Body of pancreas (tissue), 4 donors: ENCODE measurements around the gene CXCL5. TPM values are rescaled to one million over a fixed set of nuclear protein-coding genes. Genes with fewer than 3 reads are reported as not detected.
A peak's percentile ranks its signal among the peaks of the same experiment; 100 is the strongest.

Experiments
- ATAC-seq: fragments of 150-250 bp; one replicate; pipeline ENCODE4 v1.9.1; 2016
- DNase-seq, 4 donors: peaks; one replicate each; pipeline ENCODE4 v3.0.0-alpha.2; 2019
- H3K27ac ChIP-seq, 4 donors: fragments of 200-600 bp; sonication (generic); 1 replicate in 3 of 4; 2 replicates in 1 of 4; pipeline versions ENCODE4 v1.5.1 to v1.6.1; 2016 to 2019; ENCODE audit warnings: mild to moderate bottlenecking in 1 of 4, mixed read lengths in 1 of 4, moderate library complexity in 1 of 4
- H3K27me3 ChIP-seq, 2 donors: fragments of 200-600 bp; sonication (generic); one replicate each; pipeline ENCODE4 v1.6.0; 2016; ENCODE audit warnings: mild to moderate bottlenecking in 1 of 2
- H3K36me3 ChIP-seq, 2 donors: fragments of 200-600 bp; sonication (generic); replicated peaks in 1 of 2; 2 replicates each; pipeline ENCODE4 v1.5.1; 2016; ENCODE audit warnings: low read depth in 2 of 2; ENCODE audit not compliant: insufficient read depth in 1 of 2
- H3K4me1 ChIP-seq: fragments of 200-600 bp; sonication (generic); one replicate; pipeline ENCODE4 v1.6.0; 2016
- H3K4me3 ChIP-seq, 2 donors: fragments of 200-600 bp; sonication (generic); 1 replicate in 1 of 2; 2 replicates in 1 of 2; pipeline ENCODE4 v1.5.1; 2016 to 2019
- H3K9me3 ChIP-seq, 3 donors: fragments of 200-600 bp; sonication (generic); 1 replicate in 2 of 3; 2 replicates in 1 of 3; pipeline ENCODE4 v1.5.1; 2016
- POLR2A ChIP-seq, 3 donors: fragments of 450-650 bp; IDR thresholded peaks; one replicate each; pipeline ENCODE4 v1.6.1; 2016; ENCODE audit warnings: antibody characterized with exemption in 3 of 3, mild to moderate bottlenecking in 2 of 3
- WGBS, 2 donors: methylation state at CpG; one replicate each; pipeline ENCODE4 v1.1.5; 2017; 5-methylcytosine and 5-hydroxymethylcytosine counted together
- intact Hi-C: fragments of 100-400 bp; cut with DNase I; formaldehyde crosslinking; loops from one replicate; pipeline ENCODE4 v1.15.1; 2023
- total RNA-seq, 2 donors: library from RNA; depleted of rRNA; stranded (reverse); fragments of >200 nt; gene quantifications; one replicate each; pipeline ENCODE4 v1.1.0, GENCODE V29; 2016
- TF ChIP-seq, protein P1 (sequence below), 7 experiments: fragments of 450-650 bp in 4 of 7; fragments of 200-600 bp in 3 of 7; sonication (generic) in 3 of 7; IDR thresholded peaks; one replicate each; pipeline ENCODE4 v1.5.1; 2016 to 2019; ENCODE audit warnings: antibody characterized with exemption in 7 of 7

CXCL5 gene
- not detected for total RNA-seq

DNA sequence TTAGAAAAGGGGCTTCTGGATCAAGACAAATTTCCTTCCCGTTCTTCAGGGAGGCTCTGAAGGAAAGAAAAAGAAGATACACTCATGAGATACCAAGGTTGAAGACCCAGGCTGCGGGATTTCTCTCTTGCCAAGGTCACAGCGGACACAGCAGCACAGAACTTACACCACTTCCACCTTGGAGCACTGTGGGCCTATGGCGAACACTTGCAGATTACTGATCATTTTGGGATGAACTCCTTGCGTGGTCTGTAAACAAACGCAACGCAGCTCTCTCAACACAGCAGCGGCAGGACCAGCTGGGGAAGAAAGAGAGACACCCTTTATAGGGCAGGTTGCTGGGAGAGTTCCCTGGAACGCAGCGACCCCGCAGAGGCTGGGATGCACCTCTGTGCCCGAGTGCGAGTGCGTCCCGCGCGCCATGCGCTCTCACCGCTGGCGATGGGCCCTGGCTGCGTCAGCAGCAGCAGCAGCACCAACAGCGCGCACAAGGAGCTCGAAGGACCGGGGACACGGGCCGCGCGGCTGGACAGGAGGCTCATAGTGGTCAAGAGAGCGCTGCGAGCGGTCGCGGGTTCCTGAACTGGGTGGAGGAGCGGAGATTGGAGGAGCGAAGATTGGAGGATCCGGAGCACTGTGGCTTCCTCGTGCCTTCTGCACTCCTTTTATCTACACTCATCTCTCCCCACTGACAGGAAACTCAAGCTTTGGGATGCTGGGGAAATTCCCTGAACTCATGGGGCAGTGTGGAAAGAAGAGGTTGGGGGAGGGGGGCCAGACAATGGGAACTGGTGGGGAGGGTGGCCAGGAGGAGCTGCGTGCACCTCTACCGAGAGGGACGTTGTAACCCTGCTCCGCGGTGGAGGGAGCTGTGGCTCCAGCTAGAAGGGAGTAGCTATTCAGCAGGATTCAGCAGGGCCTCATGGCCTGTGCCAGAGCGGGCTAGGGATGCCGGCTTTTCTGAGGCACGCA is at the start of gene CXCL5:
TSS of gene CXCL5 (minus strand) at position 638 of the 972 bp plus-strand sequence. CDS start at position 542, 96 bp downstream.
- H3K27me3 ChIP-seq: no peaks in the 10 kb centered on the region
- H3K4me1 ChIP-seq: peaks cover 9% of the 10 kb centered on the region
- peak; percentile 64 for ATAC-seq
- H3K36me3 ChIP-seq: no peaks in the 10 kb centered on the region
- no peak within 1 kb of the TSS for H3K27ac ChIP-seq
- 14 to 15% methylated on average over 40 to 46 of the region's 46 CpGs for WGBS, 2 donors
- H3K4me3 ChIP-seq: no peak within 1 kb of the TSS
- no peaks in the 10 kb centered on the region for H3K9me3 ChIP-seq
- DNase-seq: peak; percentile 20 to 37 (median 30)
- no peak for TF ChIP-seq POLR2A (IDR thresholded peaks at IDR 0.05)
- TF ChIP-seq, protein P1, sequence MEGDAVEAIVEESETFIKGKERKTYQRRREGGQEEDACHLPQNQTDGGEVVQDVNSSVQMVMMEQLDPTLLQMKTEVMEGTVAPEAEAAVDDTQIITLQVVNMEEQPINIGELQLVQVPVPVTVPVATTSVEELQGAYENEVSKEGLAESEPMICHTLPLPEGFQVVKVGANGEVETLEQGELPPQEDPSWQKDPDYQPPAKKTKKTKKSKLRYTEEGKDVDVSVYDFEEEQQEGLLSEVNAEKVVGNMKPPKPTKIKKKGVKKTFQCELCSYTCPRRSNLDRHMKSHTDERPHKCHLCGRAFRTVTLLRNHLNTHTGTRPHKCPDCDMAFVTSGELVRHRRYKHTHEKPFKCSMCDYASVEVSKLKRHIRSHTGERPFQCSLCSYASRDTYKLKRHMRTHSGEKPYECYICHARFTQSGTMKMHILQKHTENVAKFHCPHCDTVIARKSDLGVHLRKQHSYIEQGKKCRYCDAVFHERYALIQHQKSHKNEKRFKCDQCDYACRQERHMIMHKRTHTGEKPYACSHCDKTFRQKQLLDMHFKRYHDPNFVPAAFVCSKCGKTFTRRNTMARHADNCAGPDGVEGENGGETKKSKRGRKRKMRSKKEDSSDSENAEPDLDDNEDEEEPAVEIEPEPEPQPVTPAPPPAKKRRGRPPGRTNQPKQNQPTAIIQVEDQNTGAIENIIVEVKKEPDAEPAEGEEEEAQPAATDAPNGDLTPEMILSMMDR (IDR thresholded peaks at IDR 0.05): no peak
- intact Hi-C loops: no loop called here

DNA sequence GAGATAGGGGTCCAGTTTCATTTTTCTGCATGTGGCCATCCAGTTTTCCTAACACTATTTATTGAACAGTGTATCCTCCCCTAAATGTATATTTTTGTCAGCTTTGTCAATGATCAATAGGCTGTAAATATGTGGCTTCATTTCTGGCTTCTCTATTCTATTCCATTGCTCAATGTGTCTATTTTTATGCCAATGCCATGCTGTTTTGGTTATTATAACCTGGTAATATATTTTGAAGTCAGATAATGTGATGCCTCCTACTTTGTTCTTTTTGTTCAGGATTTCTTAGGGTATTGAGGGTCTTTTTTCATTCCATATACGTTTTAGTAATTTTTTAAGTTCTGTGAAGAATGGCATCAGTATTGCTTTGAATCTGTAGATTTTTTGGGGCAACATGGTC is 48.7 kb upstream of the CXCL5 start:
- no peak overlapping the region for H3K27ac ChIP-seq
- intact Hi-C loops: no loop called here
- H3K27me3 ChIP-seq: no peaks in the 10 kb centered on the region
- TF ChIP-seq, protein P1 (IDR thresholded peaks at IDR 0.05): no peak
- TF ChIP-seq POLR2A (IDR thresholded peaks at IDR 0.05): no peak
- ATAC-seq (no peak), DNase-seq (no peak)
- peaks cover 0 to 6% (median 0%) of the 10 kb centered on the region in 3 donors for H3K9me3 ChIP-seq
- H3K4me3 ChIP-seq: no peak overlapping the region
- WGBS, 2 donors: 34 to 44% methylated on average over 1 of the region's 1 CpG
- no peaks in the 10 kb centered on the region for H3K4me1 ChIP-seq
- no peaks in the 10 kb centered on the region for H3K36me3 ChIP-seq

DNA sequence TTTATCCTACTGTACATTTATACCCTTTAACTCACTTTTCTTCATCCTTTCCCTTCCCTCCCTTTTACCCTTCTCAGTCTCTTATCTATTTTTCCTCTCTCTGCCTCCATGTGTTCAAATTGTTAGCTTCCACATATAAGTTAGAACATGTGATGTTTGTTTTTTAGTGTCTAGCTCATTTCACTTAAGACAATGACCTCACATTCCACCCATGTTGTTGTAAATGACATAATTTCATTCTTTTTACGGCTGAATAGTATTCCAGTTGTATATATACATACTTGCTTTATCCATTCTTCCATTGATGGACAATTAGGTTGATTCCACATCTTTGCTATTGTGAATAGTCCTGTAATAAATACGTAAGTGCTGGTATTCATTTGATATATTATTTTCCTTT is 47.3 kb upstream of the CXCL5 start:
- H3K9me3 ChIP-seq: peaks cover 0 to 6% (median 0%) of the 10 kb centered on the region in 3 donors
- no peak overlapping the region for H3K4me3 ChIP-seq
- no peaks in the 10 kb centered on the region for H3K36me3 ChIP-seq
- no peaks in the 10 kb centered on the region for H3K4me1 ChIP-seq
- 87 to 89% methylated on average over 2 of the region's 2 CpGs for WGBS, 2 donors
- intact Hi-C loops: no loop called here
- no peak for TF ChIP-seq POLR2A (IDR thresholded peaks at IDR 0.05)
- TF ChIP-seq, protein P1 (IDR thresholded peaks at IDR 0.05): no peak
- ATAC-seq (no peak), DNase-seq (no peak)
- H3K27ac ChIP-seq: no peak overlapping the region
- H3K27me3 ChIP-seq: no peaks in the 10 kb centered on the region

DNA sequence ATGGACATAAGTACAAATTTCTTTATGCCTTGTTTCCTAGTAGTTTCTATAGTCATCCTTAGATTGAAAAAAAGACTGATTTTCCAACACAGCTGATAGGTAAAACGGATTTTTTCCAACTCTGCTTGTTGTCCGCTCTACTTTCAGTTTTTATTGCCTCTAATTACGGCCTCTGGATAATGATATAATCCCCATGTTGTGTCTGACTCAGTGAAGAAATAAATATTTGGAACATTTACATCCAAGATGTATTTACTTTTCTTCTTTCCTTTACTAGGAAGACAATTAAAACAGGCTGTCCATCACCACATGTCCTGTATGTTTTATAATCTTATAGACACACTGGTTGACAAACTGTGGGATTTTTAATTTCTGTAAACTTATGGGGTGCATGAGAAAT is 46.8 kb upstream of the CXCL5 start:
- intact Hi-C loops: no loop called here
- TF ChIP-seq, protein P1 (IDR thresholded peaks at IDR 0.05): no peak
- no peak for TF ChIP-seq POLR2A (IDR thresholded peaks at IDR 0.05)
- H3K4me3 ChIP-seq: no peak overlapping the region
- H3K9me3 ChIP-seq: peaks cover 0 to 6% (median 0%) of the 10 kb centered on the region in 3 donors
- DNase-seq (no peak), ATAC-seq (no peak)
- H3K36me3 ChIP-seq: no peaks in the 10 kb centered on the region
- H3K27me3 ChIP-seq: no peaks in the 10 kb centered on the region
- no peaks in the 10 kb centered on the region for H3K4me1 ChIP-seq
- H3K27ac ChIP-seq: no peak overlapping the region
- WGBS, 2 donors: 68 to 75% methylated on average over 3 of the region's 3 CpGs
